ENCODE measurements around the gene FBXO31.
"Not testable (repeated sequence)": the region's sequence is repeated elsewhere in the genome, so short reads cannot be mapped to it uniquely, and the experiment has no call there.

Gene FBXO31

GRCh38 chr16:87360862-87361610, 22.5 kb downstream of the FBXO31 start:
- DNase-seq: no peak

DNA sequence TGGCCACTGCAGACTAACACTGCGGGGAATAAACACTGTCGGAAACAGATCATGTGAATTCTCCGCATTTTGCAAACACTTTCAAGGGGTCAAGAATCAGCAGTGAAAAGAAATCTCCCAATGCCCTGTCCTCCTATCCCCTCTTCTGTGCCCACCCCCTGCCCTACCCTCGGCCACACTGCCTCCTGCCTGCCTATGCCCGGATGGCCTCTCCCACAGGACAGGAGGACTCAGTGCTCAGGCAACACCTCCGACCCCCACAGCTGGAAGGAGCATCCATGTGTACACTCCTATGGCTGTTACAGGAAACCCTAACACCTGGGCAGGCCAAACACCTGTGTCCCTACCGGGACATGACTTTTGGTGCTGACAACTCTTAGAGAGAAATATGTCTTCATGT, 24.5 kb downstream of the FBXO31 start:
- no peak for DNase-seq

- DNase-seq: no peak
Observed at GRCh38 chr16:87358696-87359095, 24.9 kb downstream of the FBXO31 start.

GRCh38 chr16:87358250-87358649, 25.3 kb downstream of the FBXO31 start:
- no peak for DNase-seq

DNA sequence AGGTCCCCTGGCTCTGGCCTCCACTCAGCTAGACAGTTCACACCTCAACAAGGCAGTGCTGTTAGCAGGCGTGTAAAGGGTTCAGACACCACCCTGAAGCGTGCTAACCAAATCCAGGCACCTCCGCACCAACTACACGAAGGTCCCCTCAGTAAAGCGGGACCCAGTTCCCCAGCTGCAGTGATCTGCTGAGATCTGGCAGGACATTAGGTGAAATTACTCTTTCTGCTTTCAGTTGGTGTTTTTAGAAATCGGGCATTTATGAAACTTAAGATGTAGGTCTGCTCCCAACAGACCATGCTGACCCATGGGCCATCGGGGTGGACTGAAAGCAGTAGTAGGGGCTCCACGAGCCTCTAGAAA, 27.1 kb downstream of the FBXO31 start:
- no peak for DNase-seq

GRCh38 chr16:87353613-87354012, 30.0 kb downstream of the FBXO31 start:
- no peak for DNase-seq

GRCh38 chr16:87352818-87353217, 30.8 kb downstream of the FBXO31 start:
- DNase-seq: no peak

- DNase-seq: no peak
Observed at GRCh38 chr16:87351320-87351698, 32.3 kb downstream of the FBXO31 start.

DNA sequence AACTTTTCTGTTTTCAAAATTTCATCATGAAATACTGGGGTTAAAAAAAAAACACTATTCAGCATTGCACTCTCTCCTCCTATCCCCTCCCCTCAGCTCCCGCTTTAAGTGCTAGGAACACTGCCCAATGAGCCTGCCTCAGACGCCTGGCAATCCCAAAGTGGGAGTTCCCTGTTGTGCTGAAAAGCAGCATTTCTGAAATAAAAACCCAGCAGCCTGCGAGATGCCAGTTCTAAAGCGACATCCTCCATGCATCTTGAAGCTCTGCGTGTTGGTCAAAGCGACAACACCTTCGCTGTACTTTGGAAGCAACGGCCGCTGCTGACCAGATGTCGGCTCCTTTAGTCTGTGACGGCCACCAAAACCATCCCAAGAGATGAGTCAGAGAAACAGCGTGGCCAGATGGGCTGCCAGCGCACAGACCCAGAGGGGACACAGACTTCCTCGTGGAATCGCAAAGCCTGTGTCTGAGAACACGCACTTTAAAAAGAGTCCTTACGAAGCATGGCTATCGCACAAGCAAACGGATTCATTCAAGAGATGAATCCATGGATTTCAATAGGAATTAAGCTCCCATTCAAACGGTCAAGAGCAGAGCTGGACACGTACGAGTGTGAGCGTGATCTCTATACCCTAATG, 32.8 kb downstream of the FBXO31 start:
- DNase-seq: no peak

GRCh38 chr16:87350031-87350430, 33.5 kb downstream of the FBXO31 start:
- DNase-seq: no peak

GRCh38 chr16:87348616-87349157, 34.9 kb downstream of the FBXO31 start:
- DNase-seq: no peak

- DNase-seq: no peak
Observed at GRCh38 chr16:87347932-87348615, 35.5 kb downstream of the FBXO31 start.

DNA sequence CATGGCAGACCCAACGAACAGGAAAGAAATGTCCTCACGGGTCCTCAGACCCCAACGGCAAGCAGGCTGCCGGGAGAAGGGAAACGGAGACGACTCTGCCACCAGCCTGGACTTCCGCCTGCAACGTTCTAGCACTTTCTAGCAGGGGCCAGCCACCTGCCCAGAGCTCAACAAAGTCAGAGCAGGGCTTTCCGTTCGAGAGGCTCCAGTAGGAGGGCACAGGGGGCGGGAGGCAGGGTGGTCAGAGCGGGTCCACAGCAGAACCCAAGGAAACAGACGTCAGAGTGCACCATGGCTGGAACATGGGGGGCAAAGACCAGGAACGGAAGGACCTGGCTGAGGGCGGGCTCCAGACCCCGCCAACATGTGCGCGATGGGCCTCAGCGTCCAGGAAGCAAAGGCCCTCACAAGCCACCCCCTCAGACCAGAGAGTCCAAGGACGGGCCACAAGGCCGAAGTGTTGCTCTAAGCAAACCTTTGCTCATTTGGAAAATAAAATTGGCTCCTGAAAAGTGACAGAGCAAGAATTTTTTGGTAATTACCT, 37.0 kb downstream of the FBXO31 start:
- no peak for DNase-seq

- no peak for DNase-seq
Observed at GRCh38 chr16:87345726-87346424, 37.7 kb downstream of the FBXO31 start.

- DNase-seq: peak; percentile 46
Observed at GRCh38 chr16:87344931-87345631, 38.5 kb downstream of the FBXO31 start.

- no peak for DNase-seq
Observed at GRCh38 chr16:87344165-87344930, 39.2 kb downstream of the FBXO31 start.

DNA sequence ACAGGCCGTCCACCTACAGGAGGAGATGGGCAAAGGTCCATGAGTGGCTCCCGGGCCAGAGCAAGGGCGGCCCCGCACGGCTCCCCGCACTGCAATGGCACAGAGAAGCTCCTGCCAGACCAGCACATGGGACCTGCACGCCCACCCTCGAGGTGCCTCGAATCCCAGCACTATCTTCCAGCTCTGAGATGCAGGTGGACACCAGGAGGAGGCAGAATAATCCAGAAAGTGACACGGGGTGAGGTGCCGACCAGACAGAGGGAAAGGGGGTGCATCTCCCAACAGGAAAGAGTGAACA, 39.9 kb downstream of the FBXO31 start:
- no peak for DNase-seq

DNA sequence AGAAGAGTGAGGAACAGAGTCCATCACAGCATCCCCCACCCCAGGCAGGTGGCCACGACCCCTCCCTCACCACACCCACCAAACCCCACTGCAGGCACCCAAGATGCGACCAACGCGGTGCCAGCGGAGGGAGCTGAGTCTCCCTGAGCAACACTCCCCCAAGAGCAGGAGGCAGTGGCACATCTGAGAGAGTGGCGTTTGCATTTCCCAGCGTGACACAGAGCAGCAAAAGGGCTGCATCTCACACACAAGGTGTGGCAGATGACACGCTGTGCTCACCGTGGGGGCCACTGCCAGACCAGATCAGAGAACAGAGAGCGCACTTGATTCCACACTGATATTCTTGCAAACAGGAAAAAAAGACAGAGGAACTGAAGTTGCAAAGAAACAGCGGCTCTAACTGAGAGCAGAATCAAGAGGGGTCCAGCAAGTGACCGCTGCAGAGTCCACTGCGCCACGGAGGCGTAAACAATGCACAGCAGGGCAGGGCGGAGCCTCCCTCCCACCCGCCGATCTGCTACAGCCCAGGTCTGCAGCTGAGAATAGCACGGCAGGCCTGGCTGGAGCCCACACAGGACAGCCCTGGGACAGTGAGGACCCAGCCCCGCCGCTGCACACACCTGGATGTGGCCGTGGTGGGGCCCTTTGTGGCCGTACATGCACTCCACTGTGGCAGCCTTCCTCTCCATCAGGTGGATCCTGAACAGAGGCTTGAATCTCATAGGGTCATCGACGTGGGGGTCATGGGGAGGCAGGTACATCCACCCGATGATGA, 40.4 kb downstream of the FBXO31 start:
- DNase-seq: no peak

- DNase-seq: no peak
Observed at GRCh38 chr16:87342504-87342903, 41.1 kb downstream of the FBXO31 start.

GRCh38 chr16:87340198-87340597, 43.4 kb downstream of the FBXO31 start:
- DNase-seq: no peak

DNA sequence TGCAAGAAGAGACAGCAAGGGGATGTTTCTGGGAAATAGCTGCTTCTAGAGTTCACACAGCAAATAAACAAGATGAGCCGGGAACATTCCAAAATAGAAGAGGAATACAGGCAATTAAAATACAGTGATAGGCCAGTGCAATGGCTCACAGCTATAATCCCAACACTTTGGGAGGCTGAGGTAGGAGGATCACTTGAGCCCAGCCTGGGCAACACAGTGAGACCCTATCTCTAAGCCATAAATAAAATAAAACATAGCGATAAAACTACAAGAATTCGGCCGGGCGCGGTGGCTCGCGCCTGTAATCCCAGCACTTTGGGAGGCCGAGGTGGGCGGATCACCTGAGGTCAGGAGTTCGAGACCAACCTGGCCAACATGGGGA, 43.9 kb downstream of the FBXO31 start:
- not testable (repeated sequence) for DNase-seq

Measured in activated naive CD4-positive, alpha-beta T cell treated with Interleukin-2 at 50 U/mL for 16 hours (primary cell).